SH-SY5Y (cell line): ENCODE data around the gene WDR64.

ENCODE experiments used
- GATA2 ChIP-seq: IDR thresholded peaks from 2 replicates; pipeline ENCODE4 v1.6.1; 2011; ENCODE audit warnings: mild to moderate bottlenecking, low read depth, low read length
- GATA3 ChIP-seq: IDR thresholded peaks from 2 replicates; pipeline ENCODE4 v1.6.1; 2011; ENCODE audit warnings: low read depth, mild to moderate bottlenecking, low read length, moderate library complexity

DNA sequence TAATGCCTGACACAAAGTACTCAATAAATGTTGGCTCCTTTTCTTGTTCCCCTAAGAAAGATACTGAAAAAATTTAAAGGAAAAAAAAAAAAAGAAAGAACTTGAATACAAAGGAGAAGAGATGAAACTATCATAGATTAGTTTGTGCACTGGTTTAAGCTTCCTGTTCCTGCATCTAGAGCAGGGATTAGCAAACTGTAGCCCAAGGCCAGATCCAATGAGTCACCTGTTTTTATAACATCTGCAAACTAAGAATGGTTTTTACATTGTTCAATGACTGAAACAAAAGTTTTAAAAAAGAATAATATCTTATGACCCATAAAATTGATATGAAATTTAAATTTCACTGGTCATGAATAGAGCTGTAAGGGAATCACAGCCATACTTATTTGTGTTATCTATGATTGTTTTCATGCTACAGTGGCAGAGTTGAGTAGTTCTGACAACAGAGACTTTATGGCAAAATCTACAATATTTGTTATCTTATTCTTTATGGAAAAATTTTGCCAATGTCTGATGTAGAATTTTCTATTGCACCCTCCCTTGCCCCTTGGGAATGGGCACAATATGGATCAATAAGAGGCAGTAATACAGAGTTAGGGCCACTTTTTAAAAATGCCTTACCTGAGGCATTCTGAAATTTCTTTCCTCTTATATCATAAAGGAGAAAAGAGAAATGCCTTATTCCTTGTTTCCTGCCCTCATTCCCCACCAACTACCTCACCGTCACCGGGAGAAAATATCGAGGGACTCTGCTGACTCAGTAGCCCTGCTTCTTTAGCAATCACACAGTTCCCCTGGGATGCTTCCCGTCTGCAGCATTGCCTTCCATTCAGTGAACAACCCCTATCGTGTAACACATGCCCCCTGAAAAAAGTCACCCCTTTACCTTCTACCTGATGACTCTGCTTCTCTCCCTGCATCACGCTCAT lies 50.6 kb downstream of the WDR64 start:
- no peak for TF ChIP-seq GATA3
- TF ChIP-seq GATA2 = no peak
